Measurements from ENCODE around the gene GJB6. TPM values are rescaled to one million over a fixed set of nuclear protein-coding genes. Genes with fewer than 3 reads are reported as not detected.

The GJB6 gene
- total and polyA plus RNA-seq, 2 donors (not counting 3 experiments of a cell fraction or from before 2014, with no cell fraction given), result not detected

- no TSS peak for BruUV-seq (replicated peaks)
- ChIA-PET CTCF (interaction anchor here (1.1 to 1.8 kb wide), 3 partner anchors 10 to 49 kb away, joined by 3 to 15 read pairs (median 4); no protein-coding TSS in a partner anchor), POLR2A (no interaction called here)
- Histone ChIP-seq H3K4me3 (replicated peaks in 1 of 3; ENCODE audit: insufficient read depth in 1 of 3, low read depth in 1 of 3, low read length in 3 of 3) (no peak overlapping the region), H3K36me3 (ENCODE audit: control insufficient read depth in 2 of 2, extremely low read depth in 1 of 2, insufficient read depth in 2 of 2, low read length in 2 of 2) (no peaks in the 10 kb centered on the region), H3K4me2 (ENCODE audit: insufficient read depth, low read length) (no peak overlapping the region), H3K79me2 (ENCODE audit: control insufficient read depth, insufficient read depth, low read length) (no peaks in the 10 kb centered on the region), H3K9me3 (replicated peaks; ENCODE audit: control insufficient read depth, insufficient read depth, low read length) (no peaks in the 10 kb centered on the region), H3K4me1 (ENCODE audit: control insufficient read depth, extremely low read depth, insufficient read depth, low read length) (no peaks in the 10 kb centered on the region), H3K9ac (replicated peaks; ENCODE audit: extremely low read depth, insufficient read depth, low read length) (no peak overlapping the region), H3K27me3 (ENCODE audit: control insufficient read depth in 2 of 2, insufficient read depth in 2 of 2, low read length in 2 of 2) (peaks cover 23 to 30% of the 10 kb centered on the region in 2 experiments), H3K9me1 (replicated peaks; ENCODE audit: control insufficient read depth, extremely low read depth, insufficient read depth, low read length) (no peaks in the 10 kb centered on the region), H2AFZ (ENCODE audit: low read depth, low read length) (no peak overlapping the region), H4K20me1 (replicated peaks; ENCODE audit: control insufficient read depth, extremely low read depth, insufficient read depth, low read length) (no peaks in the 10 kb centered on the region), H3K27ac (ENCODE audit: insufficient read depth, low read depth, low read length) (no peak overlapping the region)
- DNase-seq (ENCODE audit: low read depth, low spot score) (no peak), FAIRE-seq (no peak)
- intact Hi-C loops (cut with micrococcal nuclease), result no loop called here
- TF ChIP-seq GATA2 (IDR thresholded peaks at IDR 0.05; ENCODE audit: insufficient read depth, insufficient read length, low read depth, low read length) (no peak), POLR2AphosphoS5 (IDR thresholded peaks at IDR 0.05; ENCODE audit: insufficient read depth, low read depth, low read length) (no peak), FOS (IDR thresholded peaks at IDR 0.05; ENCODE audit: borderline replicate concordance, insufficient read depth, low read length) (no peak), CTCF (IDR thresholded peaks at IDR 0.05; ENCODE audit: extremely low read depth in 1 of 2, insufficient read depth in 1 of 2, low read depth in 1 of 2, low read length in 2 of 2) (no peak), POLR2A (IDR thresholded peaks at IDR 0.05; ENCODE audit: low read depth, low read length) (no peak), MAX (IDR thresholded peaks at IDR 0.05; ENCODE audit: insufficient read depth, insufficient read length) (no peak), MYC (IDR thresholded peaks at IDR 0.05; ENCODE audit: low read depth, low read length) (no peak), EZH2 (IDR thresholded peaks at IDR 0.05; ENCODE audit: borderline replicate concordance, low read depth, low read length, severe bottlenecking) (no peak), JUN (IDR thresholded peaks at IDR 0.05; ENCODE audit: borderline replicate concordance, insufficient read depth, insufficient read length, low read depth) (no peak)
- dilution Hi-C loops (cut with MboI; ENCODE audit: extremely low pct_ligation_motif_present, low sequenced_read_pairs), result no loop called here
Observed at GRCh38 chr13:20227730-20228129, 4.4 kb downstream of the GJB6 start.
